ENCODE results near the gene DHH. TPM values are rescaled to one million over a fixed set of nuclear protein-coding genes. Genes with fewer than 3 reads are reported as not detected.

DHH gene
- total RNA-seq, 2 experiments from 2014 or later, result not detected

DNA sequence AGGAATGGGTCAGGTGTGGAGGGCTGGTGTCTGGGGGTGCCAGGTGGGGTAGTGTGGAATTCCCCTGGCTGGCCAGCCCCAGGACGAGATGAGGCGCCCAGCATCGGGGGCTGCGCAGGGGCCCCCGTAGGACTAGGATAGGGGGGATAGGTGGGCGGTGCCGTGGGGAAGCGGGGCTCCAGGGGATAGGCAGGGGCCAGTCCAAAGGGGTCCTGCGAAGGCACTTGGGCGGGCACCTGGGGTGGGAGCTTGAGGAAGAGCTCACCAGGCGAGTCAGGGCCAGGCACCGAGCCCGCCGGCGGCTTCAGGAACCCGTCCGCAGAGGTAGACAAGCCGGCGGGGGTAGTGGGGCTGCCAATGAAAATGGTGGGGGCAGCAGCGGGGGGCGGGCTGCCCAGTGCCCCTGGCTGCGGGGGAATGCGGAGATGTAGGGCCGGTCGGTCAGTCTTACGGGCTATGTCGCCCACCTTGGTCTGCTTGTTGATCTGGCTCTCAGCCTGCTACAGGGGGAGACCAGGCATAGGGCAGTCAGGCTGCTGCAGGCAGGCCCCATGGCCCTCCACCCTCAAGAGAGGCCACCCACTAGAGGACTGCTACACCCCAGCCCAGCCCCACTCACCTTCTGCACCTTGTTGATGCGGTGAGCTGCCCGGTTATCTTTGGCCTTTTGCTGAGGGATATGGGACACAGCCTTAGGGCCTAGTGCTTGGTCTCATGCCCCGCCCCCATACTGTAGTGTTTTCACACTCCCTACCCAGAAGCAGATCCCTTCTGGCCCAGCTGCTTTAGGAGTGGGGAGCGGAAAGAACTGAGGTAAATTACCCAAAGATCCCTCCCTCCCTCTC is 53.3 kb downstream of the DHH start:
- Mint-ChIP-seq H3K27ac (no peak overlapping the region), H3K9me3 (ENCODE audit: low read depth) (no peaks in the 10 kb centered on the region), H3K27me3 (no peaks in the 10 kb centered on the region), H3K4me3 (no peak overlapping the region), H3K4me1 (peaks cover 2% of the 10 kb centered on the region), H3K36me3 (ENCODE audit: low read depth) (peaks cover 62% of the 10 kb centered on the region)
- POLR2A ChIA-PET, result no interaction called here
- DNase-seq, result no peak
- intact Hi-C loops (cut with DNase I, micrococcal nuclease), result no loop called here
- ATAC-seq, result no peak
- CTCF ChIA-PET, result interaction anchor here (0.9 kb wide), 1 partner anchor 14 kb away, joined by 3 read pairs; no protein-coding TSS in a partner anchor

DNA sequence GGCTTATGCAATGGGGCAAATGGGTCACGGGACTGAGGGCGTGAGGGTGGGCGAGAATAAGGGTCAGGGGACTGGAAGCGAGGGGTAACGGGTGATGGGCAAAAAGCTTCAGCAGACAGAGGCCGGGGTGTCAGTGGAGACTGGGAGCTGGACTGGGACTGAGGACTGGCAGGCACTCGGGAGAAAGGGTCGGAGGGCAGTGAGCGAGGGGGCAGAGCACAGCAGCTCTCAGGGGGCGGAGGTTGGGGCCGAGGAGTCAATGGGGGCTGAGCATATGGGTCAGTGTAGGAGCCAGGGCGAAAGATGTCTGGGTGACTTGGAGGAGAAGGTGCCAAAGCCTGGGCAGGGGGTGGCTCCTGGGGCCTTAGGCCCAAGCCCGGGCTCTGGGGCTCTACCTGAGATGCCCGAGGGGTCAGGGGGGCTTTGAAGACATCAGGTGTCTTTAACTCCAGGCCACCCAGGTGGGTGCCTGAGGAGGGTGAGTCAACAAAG is 54.2 kb downstream of the DHH start:
- DNase-seq, result no peak
- no peak for ATAC-seq
- H3K27ac Mint-ChIP-seq, result no peak overlapping the region
- POLR2A ChIA-PET, result no interaction called here
- H3K27me3 Mint-ChIP-seq, result no peaks in the 10 kb centered on the region
- CTCF ChIA-PET, result interaction anchor here (1.0 to 1.2 kb wide), 2 partner anchors 39 to 58 kb away, joined by 3 to 4 read pairs; no protein-coding TSS in a partner anchor
- H3K4me3 Mint-ChIP-seq, result no peak overlapping the region
- no peaks in the 10 kb centered on the region for H3K9me3 Mint-ChIP-seq (ENCODE audit: low read depth)
- H3K4me1 Mint-ChIP-seq, result peaks cover 2% of the 10 kb centered on the region
- intact Hi-C loops (cut with DNase I, micrococcal nuclease), result no loop called here
- H3K36me3 Mint-ChIP-seq (ENCODE audit: low read depth), result peaks cover 61% of the 10 kb centered on the region

DNA sequence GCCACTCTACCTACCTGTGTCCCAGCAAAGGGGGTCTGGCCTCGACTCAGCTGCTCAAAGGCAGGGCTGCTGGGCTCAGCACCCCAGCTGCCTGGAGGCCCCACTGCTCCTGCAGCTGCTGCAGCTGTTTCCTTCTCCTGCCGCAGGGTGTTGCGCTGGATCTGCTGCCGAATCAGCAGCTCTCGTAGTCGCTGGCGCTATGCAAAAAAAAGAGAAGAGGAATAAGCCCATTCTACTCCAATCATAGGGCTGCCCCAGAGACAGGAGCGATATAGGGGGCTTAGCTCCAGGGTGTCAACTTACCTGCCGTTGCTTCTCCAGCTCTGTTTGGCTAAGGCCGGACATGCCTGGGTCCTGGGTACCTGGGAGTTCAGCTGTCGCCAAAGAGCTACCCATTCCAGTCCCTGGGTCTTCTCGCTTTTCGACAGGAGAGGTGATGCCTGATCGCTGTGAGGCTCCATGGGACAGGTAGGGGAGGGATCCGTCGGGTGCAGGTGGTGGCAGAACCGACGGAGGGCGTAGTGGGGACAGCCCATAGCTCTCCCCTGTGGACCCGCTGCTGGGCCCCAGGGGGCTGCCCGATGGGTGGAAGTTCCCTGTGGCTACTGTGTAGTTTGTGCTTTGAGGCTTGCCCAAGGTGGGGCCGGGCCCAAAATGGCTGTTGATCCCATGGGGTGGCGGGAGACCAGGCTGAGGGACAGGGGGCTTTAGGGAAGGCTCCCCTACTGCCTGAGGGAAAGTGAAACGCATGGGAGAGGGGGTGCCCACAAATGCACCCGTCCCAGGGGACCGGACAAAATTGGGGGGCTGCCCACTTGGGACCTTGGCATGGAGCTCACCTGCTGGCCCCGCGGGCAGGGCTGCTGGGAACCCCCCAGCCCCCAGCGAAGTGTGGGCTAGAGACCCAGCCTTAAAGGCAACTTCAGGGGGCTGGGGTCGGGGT is 54.9 kb downstream of the DHH start:
- Mint-ChIP-seq H3K27ac (no peak overlapping the region), H3K27me3 (no peaks in the 10 kb centered on the region), H3K4me1 (peaks cover 2% of the 10 kb centered on the region), H3K9me3 (ENCODE audit: low read depth) (no peaks in the 10 kb centered on the region), H3K4me3 (no peak overlapping the region), H3K36me3 (ENCODE audit: low read depth) (peaks cover 60% of the 10 kb centered on the region)
- DNase-seq (no peak), ATAC-seq (no peak)
- intact Hi-C loops (cut with DNase I, micrococcal nuclease), result no loop called here
- ChIA-PET CTCF (interaction anchor here (0.6 to 1.6 kb wide), 8 partner anchors 9 to 186 kb away, joined by 3 to 8 read pairs (median 3); no protein-coding TSS in a partner anchor), POLR2A (no interaction called here)

DNA sequence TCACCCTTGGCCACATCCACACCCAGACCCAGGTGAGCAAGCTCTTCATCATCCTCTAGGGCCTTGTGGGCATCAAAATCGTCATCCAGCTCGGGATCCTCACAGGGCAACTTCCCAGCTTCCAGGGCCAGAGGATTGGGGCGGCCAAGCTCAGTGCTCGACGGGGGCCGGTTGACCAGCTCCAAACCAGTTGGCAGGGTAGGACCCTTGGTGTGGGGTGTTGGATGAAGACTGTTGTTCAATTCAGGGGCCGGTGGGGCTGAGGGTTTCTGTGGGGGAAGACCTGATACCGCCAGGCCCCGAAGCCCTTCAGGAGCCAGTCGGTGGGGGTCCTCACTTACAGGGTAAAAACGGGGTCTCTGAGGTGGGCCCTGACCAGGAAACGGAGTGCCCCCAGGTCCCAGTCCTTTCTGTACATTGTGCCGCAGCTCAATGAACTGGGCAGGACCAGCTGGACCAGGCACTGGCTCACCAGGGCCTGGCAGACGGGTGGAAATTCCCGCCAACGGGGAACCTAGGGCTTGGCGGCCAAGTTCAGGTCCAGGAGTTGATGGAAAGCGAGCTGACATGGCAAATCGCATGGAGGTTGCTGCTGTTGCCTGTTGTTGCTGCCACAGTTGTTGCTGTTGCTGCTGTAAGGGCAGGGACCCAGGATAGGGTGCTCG is 56.2 kb downstream of the DHH start:
- Mint-ChIP-seq H3K27ac (no peak overlapping the region), H3K4me1 (no peaks in the 10 kb centered on the region), H3K27me3 (no peaks in the 10 kb centered on the region), H3K36me3 (ENCODE audit: low read depth) (peaks cover 50% of the 10 kb centered on the region), H3K9me3 (ENCODE audit: low read depth) (no peaks in the 10 kb centered on the region), H3K4me3 (no peak overlapping the region)
- ATAC-seq (no peak), DNase-seq (no peak)
- POLR2A ChIA-PET, result no interaction called here
- intact Hi-C loops (cut with DNase I, micrococcal nuclease), result no loop called here
- CTCF ChIA-PET, result interaction anchor here (0.7 to 2.0 kb wide), 9 partner anchors 10 to 162 kb away, joined by 3 to 8 read pairs (median 3); no protein-coding TSS in a partner anchor

DNA sequence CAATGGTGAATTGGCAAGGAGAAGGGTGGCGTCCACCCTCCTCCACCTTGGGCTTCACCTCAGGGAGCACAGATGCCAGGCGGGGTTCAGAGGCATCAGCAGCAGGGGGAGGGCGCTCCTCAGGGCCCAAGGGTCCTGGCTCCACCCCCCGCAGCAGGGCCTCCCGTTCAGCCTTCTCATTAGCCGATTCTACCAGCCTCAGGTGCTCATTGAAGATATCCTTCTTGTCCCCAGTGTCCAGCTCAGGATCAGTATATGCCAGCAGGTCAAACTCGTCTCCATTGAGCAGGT is 56.7 kb downstream of the DHH start:
- DNase-seq (no peak), ATAC-seq (no peak)
- no peak overlapping the region for H3K27ac Mint-ChIP-seq
- H3K9me3 Mint-ChIP-seq (ENCODE audit: low read depth), result no peaks in the 10 kb centered on the region
- no peaks in the 10 kb centered on the region for H3K4me1 Mint-ChIP-seq
- intact Hi-C loops (cut with DNase I, micrococcal nuclease), result no loop called here
- H3K36me3 Mint-ChIP-seq (ENCODE audit: low read depth), result peaks cover 45% of the 10 kb centered on the region
- no peaks in the 10 kb centered on the region for H3K27me3 Mint-ChIP-seq
- ChIA-PET CTCF (interaction anchor here (0.7 to 2.0 kb wide), 8 partner anchors 10 to 162 kb away, joined by 3 to 6 read pairs (median 3); no protein-coding TSS in a partner anchor), POLR2A (no interaction called here)
- H3K4me3 Mint-ChIP-seq, result no peak overlapping the region

DNA sequence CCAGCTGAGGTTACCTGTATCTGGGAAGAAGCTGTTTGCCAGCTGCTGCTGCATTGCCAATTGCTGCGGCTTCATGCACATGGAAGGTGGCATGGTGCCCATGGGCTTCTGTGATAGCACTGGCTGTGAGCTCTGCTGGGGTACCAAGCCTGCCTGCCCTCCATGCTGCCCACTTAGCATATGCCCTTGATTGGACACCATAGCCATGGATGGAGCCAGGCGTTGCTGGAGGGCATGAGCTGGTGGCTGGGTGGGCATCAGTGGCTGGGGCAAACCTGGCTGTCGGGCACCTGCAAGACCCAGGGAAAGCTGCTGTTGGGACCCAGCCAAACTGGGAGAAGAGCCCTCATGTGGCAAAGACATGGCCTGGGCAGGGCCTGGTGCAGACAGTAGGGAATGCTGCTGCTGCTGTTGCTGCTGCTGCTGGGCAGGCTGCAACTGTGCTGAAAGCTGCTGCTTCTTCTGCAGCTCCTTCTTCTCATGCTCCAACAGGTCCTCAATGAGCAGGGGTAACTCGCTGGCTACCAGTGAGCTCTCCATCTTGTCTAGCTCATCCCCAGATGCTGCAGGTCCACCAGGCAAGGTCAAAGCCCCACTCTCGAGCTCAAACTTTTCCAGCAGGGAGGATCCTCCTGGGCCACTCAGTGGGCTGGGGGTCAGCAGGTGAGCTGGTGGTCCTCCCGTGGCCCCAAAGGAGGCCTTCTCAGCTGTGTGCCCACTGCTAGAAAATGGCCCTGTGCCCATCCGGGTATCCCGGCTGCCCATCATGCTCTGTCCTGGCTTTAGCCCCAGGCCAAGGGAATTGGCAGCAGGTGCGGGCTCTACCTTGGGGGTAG is 57.3 kb downstream of the DHH start:
- H3K9me3 Mint-ChIP-seq (ENCODE audit: low read depth), result no peaks in the 10 kb centered on the region
- H3K27ac Mint-ChIP-seq, result no peak overlapping the region
- no peak overlapping the region for H3K4me3 Mint-ChIP-seq
- ATAC-seq (no peak), DNase-seq (no peak)
- H3K4me1 Mint-ChIP-seq, result no peaks in the 10 kb centered on the region
- no peaks in the 10 kb centered on the region for H3K27me3 Mint-ChIP-seq
- ChIA-PET CTCF (interaction anchor here (0.7 to 2.0 kb wide), 7 partner anchors 11 to 51 kb away, joined by 3 to 6 read pairs (median 3); no protein-coding TSS in a partner anchor), POLR2A (interaction anchor here (1.1 kb wide), 1 partner anchor 33 kb away, joined by 3 read pairs; the partner anchor contains the start of gene RHEBL1)
- intact Hi-C loops (cut with DNase I, micrococcal nuclease), result no loop called here
- peaks cover 41% of the 10 kb centered on the region for H3K36me3 Mint-ChIP-seq (ENCODE audit: low read depth)

Other genes with a start within 250 kb of the DHH start
- 100 to 1,000 TPM; 115 to 120 TPM for gene DDX23, start 242.6 kb downstream of the DHH start, total RNA-seq
- 1 to 10 TPM; 2.2 to 3.3 TPM for gene RND1, start 228.9 kb downstream of the DHH start, total RNA-seq
- 10 to 100 TPM; 56.8 to 63.8 TPM for gene FKBP11, start 169.3 kb downstream of the DHH start, total RNA-seq
- 10 to 100 TPM; 84.7 to 96.1 TPM for gene ARF3, start 137.3 kb downstream of the DHH start, total RNA-seq
- under 1 TPM; 0.16 to 0.18 TPM for gene WNT10B, start 123.1 kb downstream of the DHH start, total RNA-seq
- gene WNT1, start 116.5 kb downstream of the DHH start, total RNA-seq, result not detected
- gene DDN, start 95.4 kb downstream of the DHH start, total RNA-seq, result under 1 TPM; 0.48 to 0.61 TPM
- 10 to 100 TPM; 54.5 to 62.6 TPM for gene PRKAG1, start 76.0 kb downstream of the DHH start, total RNA-seq
- gene KMT2D, start 34.0 kb downstream of the DHH start, total RNA-seq, result 10 to 100 TPM; 48.3 to 58.2 TPM
- gene RHEBL1, start 24.8 kb downstream of the DHH start, total RNA-seq, result 10 to 100 TPM in 1 of 2 experiments, 1 to 10 TPM in 1; 6.7 to 13.3 TPM
- 10 to 100 TPM; 45.0 to 48.0 TPM for gene LMBR1L, start 16.0 kb upstream of the DHH start, total RNA-seq
- gene TUBA1B, start 36.6 kb upstream of the DHH start, total RNA-seq, result 1,000 to 10,000 TPM; 2,393 to 2,425 TPM
- gene TUBA1A, start 94.3 kb upstream of the DHH start, total RNA-seq, result 10 to 100 TPM; 75.7 to 98.5 TPM
- gene TUBA1C, start 170.3 kb upstream of the DHH start, total RNA-seq, result 100 to 1,000 TPM; 276 to 338 TPM
- gene PRPH, start 200.3 kb upstream of the DHH start, total RNA-seq, result not detected
- 10 to 100 TPM; 64.5 to 84.3 TPM for gene TROAP, start 228.5 kb upstream of the DHH start, total RNA-seq
- not detected for gene C1QL4, start 242.4 kb upstream of the DHH start, total RNA-seq

Data from activated CD4-positive, alpha-beta T cell treated with anti-CD3 and anti-CD28 coated beads for 36 hours (primary cell).